ENCODE results near the gene MAPT. TPM values are rescaled to one million over a fixed set of nuclear protein-coding genes. Genes with fewer than 3 reads are reported as not detected.

MAPT gene
- total RNA-seq, 4 donors from 2014 or later = 1.7 to 2.3 (median 1.8) TPM

DNA sequence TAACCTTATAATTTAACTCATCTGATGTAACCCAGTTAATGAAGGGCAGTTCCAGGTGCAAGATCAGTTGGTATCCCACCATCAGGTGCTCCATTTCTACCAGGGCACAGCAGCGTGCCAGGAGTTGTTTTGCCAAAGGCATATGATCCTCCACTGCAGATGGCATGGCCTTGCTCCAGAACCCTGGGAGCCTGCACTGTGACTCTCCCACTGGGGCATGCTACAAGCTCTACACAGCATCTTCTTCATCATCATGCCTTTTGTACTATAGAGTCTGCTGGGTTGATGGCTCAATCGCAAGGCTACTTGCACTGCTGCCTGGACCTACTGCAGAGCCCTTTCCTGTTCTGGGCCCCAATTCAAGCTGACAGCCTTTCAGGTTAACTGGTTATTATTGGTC, 11.3 kb upstream of the MAPT start:
- TF ChIP-seq POLR2A (IDR thresholded peaks at IDR 0.05) = no peak
- no peak for TF ChIP-seq EP300 (IDR thresholded peaks at IDR 0.05; ENCODE audit: low read depth)
- TF ChIP-seq POLR2AphosphoS5 (IDR thresholded peaks at IDR 0.05) = no peak
- TF ChIP-seq, protein P1, sequence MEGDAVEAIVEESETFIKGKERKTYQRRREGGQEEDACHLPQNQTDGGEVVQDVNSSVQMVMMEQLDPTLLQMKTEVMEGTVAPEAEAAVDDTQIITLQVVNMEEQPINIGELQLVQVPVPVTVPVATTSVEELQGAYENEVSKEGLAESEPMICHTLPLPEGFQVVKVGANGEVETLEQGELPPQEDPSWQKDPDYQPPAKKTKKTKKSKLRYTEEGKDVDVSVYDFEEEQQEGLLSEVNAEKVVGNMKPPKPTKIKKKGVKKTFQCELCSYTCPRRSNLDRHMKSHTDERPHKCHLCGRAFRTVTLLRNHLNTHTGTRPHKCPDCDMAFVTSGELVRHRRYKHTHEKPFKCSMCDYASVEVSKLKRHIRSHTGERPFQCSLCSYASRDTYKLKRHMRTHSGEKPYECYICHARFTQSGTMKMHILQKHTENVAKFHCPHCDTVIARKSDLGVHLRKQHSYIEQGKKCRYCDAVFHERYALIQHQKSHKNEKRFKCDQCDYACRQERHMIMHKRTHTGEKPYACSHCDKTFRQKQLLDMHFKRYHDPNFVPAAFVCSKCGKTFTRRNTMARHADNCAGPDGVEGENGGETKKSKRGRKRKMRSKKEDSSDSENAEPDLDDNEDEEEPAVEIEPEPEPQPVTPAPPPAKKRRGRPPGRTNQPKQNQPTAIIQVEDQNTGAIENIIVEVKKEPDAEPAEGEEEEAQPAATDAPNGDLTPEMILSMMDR (IDR thresholded peaks at IDR 0.05) = no peak
- DNase-seq = no peak
- in situ Hi-C loops (cut with MboI; ENCODE audit: low pct_ligation_motif_present in 1 of 4, low pct_unique_long_range_greater_than_20kb in 1 of 4, low sequenced_read_pairs in 3 of 4) = no loop called here
- H3K36me3 ChIP-seq = no peaks in the 10 kb centered on the region
- no peak overlapping the region for H3K27ac ChIP-seq
- no peaks in the 10 kb centered on the region for H3K4me1 ChIP-seq
- H3K27me3 ChIP-seq = peaks cover 11% of the 10 kb centered on the region
- no peaks in the 10 kb centered on the region for H3K9me3 ChIP-seq
- intact Hi-C loops (cut with DNase I; ENCODE audit: low total_unique reads) = no loop called here
- 90% methylated on average over 2 of the region's 2 CpGs; no CpG with 5 or more reads in 1 of the 2 donors for WGBS, 2 donors (ENCODE audit: low coverage in 1 of 2)
- H3K4me3 ChIP-seq = no peak overlapping the region

DNA sequence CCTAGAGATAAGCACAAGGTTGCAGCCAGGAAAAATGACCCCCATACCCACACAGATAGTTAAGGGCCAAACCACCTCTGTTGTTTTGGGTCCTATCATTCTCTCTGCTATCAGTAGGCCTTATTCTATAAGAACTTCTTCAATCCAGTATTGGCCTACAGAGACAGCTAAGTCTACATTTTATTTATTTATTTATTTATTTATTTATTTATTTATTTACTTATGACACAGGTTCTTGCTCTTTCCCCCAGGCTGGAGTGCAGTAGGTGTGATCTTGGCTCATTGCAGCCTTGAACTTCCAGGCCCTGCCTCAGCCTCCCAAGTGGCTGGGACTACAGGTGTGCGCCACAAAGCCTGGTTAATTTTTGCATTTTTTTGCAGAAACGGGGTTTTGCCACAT, 7.5 kb upstream of the MAPT start:
- in situ Hi-C loops (cut with MboI; ENCODE audit: low pct_ligation_motif_present in 1 of 4, low pct_unique_long_range_greater_than_20kb in 1 of 4, low sequenced_read_pairs in 3 of 4) = no loop called here

DNA sequence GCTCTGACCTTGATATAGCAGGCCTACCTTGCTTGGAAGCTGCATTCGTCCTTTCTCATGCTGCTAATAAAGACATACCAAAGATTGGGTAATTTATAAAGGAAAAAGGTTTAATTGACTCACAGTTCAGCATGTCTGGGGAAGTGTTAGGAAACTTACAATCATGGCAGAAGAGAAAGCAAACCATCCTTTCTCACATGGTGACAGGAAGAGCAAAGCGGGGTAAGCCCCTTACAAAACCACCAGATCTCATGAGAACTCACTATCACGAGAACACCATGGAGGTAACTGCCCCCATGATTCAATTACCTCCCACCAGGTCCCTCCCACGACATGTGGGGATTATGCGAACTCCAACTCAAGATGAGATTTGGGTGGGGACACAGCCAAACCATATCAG, 6.0 kb upstream of the MAPT start:
- no peak overlapping the region for H3K27ac ChIP-seq
- H3K4me1 ChIP-seq = no peaks in the 10 kb centered on the region
- H3K9me3 ChIP-seq = no peaks in the 10 kb centered on the region
- WGBS, 2 donors (ENCODE audit: low coverage in 1 of 2) = 48 to 75% methylated on average over 2 to 5 of the region's 5 CpGs
- TF ChIP-seq, protein P1 (IDR thresholded peaks at IDR 0.05) = no peak
- TF ChIP-seq POLR2AphosphoS5 (IDR thresholded peaks at IDR 0.05) = no peak
- no peak for TF ChIP-seq EP300 (IDR thresholded peaks at IDR 0.05; ENCODE audit: low read depth)
- TF ChIP-seq POLR2A (IDR thresholded peaks at IDR 0.05) = no peak
- intact Hi-C loops (cut with DNase I; ENCODE audit: low total_unique reads) = no loop called here
- H3K27me3 ChIP-seq = peaks cover 13% of the 10 kb centered on the region
- no peaks in the 10 kb centered on the region for H3K36me3 ChIP-seq
- in situ Hi-C loops (cut with MboI; ENCODE audit: low pct_ligation_motif_present in 1 of 4, low pct_unique_long_range_greater_than_20kb in 1 of 4, low sequenced_read_pairs in 3 of 4) = no loop called here
- DNase-seq = no peak
- H3K4me3 ChIP-seq = no peak overlapping the region

More for the DNA sequence above, 7.5 kb upstream of the MAPT start:
- Histone ChIP-seq H3K4me3 (no peak overlapping the region), H3K4me1 (no peaks in the 10 kb centered on the region), H3K9me3 (no peaks in the 10 kb centered on the region), H3K36me3 (no peaks in the 10 kb centered on the region), H3K27me3 (peaks cover 10% of the 10 kb centered on the region), H3K27ac (no peak overlapping the region)
- DNase-seq = no peak
- intact Hi-C loops (cut with DNase I; ENCODE audit: low total_unique reads) = no loop called here
- WGBS, 2 donors (ENCODE audit: low coverage in 1 of 2) = 78 to 80% methylated on average over 2 of the region's 2 CpGs
- TF ChIP-seq POLR2AphosphoS5 (IDR thresholded peaks at IDR 0.05) = no peak
- no peak for TF ChIP-seq POLR2A (IDR thresholded peaks at IDR 0.05)
- no peak for TF ChIP-seq EP300 (IDR thresholded peaks at IDR 0.05; ENCODE audit: low read depth)
- TF ChIP-seq, protein P1 (IDR thresholded peaks at IDR 0.05) = no peak

DNA sequence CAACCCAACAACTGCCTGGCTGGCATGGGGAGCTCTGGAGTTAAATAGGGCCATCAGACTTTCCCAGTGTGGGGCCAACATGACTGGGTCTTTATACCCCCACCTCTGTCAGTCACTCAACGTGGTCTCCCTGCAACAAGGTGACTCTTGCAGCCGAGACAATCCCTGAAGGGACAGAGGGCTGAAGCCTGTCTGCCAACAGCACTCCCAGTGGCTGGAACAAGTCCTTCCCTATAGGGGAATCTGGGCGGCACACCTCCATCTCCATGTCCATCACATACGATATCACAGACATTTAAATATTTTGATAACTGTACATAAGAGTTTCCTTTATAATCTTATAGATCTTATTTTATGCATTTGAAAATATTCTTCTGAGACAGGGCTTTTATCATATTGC, 4.8 kb upstream of the MAPT start:
- no peak for DNase-seq
- Histone ChIP-seq H3K4me3 (no peak overlapping the region), H3K27me3 (peaks cover 15% of the 10 kb centered on the region), H3K36me3 (no peaks in the 10 kb centered on the region), H3K27ac (no peak overlapping the region), H3K9me3 (no peaks in the 10 kb centered on the region), H3K4me1 (peaks cover 0 to 6% (median 2%) of the 10 kb centered on the region in 4 donors)
- 33 to 50% methylated on average over 2 to 4 of the region's 4 CpGs for WGBS, 2 donors (ENCODE audit: low coverage in 1 of 2)
- in situ Hi-C loops (cut with MboI; ENCODE audit: low pct_ligation_motif_present in 1 of 4, low pct_unique_long_range_greater_than_20kb in 1 of 4, low sequenced_read_pairs in 3 of 4) = no loop called here
- TF ChIP-seq, protein P1 (IDR thresholded peaks at IDR 0.05) = no peak
- TF ChIP-seq POLR2AphosphoS5 (IDR thresholded peaks at IDR 0.05) (no peak), POLR2A (IDR thresholded peaks at IDR 0.05) (no peak), EP300 (IDR thresholded peaks at IDR 0.05; ENCODE audit: low read depth) (no peak)
- intact Hi-C loops (cut with DNase I; ENCODE audit: low total_unique reads) = no loop called here
